Aorta (tissue), 5 donors: ENCODE results near the gene UBE2J1. TPM values are rescaled to one million over a fixed set of nuclear protein-coding genes. Genes with fewer than 3 reads are reported as not detected.
"Not testable (repeated sequence)": the region's sequence is repeated elsewhere in the genome, so short reads cannot be mapped to it uniquely, and the experiment has no call there.

Experiments
- ATAC-seq: fragments of 200-7000 bp; cut with Tn5 transposase; one replicate; pipeline ENCODE4 v1.9.1; 2022; ENCODE audit warnings: moderate library complexity; ENCODE audit not compliant: low FRiP score
- DNase-seq, 2 donors: peaks; one replicate each; pipeline ENCODE4 v3.0.0-alpha.2; 2020
- H3K27ac ChIP-seq, 2 donors: one replicate each; pipeline ENCODE4 v1.5.1; 2013; ENCODE audit warnings: low read length in 2 of 2, mild to moderate bottlenecking in 2 of 2, moderate library complexity in 2 of 2, control low read depth in 1 of 2, inconsistent platforms in 1 of 2, low read depth in 1 of 2
- H3K27me3 ChIP-seq, 2 donors: one replicate each; pipeline ENCODE4 v1.6.1; 2013; ENCODE audit warnings: control low read depth in 1 of 2, low read length in 1 of 2, mild to moderate bottlenecking in 1 of 2, moderate library complexity in 1 of 2; ENCODE audit not compliant: insufficient read depth in 2 of 2, control insufficient read depth in 1 of 2
- H3K36me3 ChIP-seq, 2 donors: one replicate each; pipeline ENCODE4 v1.6.1; 2013; ENCODE audit warnings: control low read depth in 1 of 2, low read length in 1 of 2, mild to moderate bottlenecking in 1 of 2; ENCODE audit not compliant: insufficient read depth in 2 of 2, control insufficient read depth in 1 of 2
- H3K4me1 ChIP-seq, 2 donors: one replicate each; pipeline ENCODE4 v1.6.1; 2013; ENCODE audit warnings: low read length in 2 of 2, control low read depth in 1 of 2, mild to moderate bottlenecking in 1 of 2, moderate library complexity in 1 of 2; ENCODE audit not compliant: insufficient read depth in 2 of 2, control insufficient read depth in 1 of 2
- H3K4me3 ChIP-seq, 2 donors: one replicate each; pipeline ENCODE4 v1.5.1; 2013; ENCODE audit warnings: low read length in 2 of 2, control low read depth in 1 of 2, mild to moderate bottlenecking in 1 of 2
- H3K9me3 ChIP-seq: one replicate; pipeline ENCODE4 v1.6.1; 2013; ENCODE audit warnings: mild to moderate bottlenecking, low read length; ENCODE audit not compliant: control insufficient read depth
- WGBS, 2 donors: extraction: QIAGEN DNeasy Blood & Tissue Kit; methylation state at CpG; one replicate each; pipeline ENCODE4 v1.1.7; 2013; 5-methylcytosine and 5-hydroxymethylcytosine counted together
- intact Hi-C, 2 donors: fragments of 100-400 bp; cut with DNase I; formaldehyde crosslinking; loops; one replicate each; pipeline versions ENCODE4 v1.14.2 to v1.15.0; 2022
- polyA plus RNA-seq, 2 donors: library from polyadenylated mRNA; stranded (reverse); fragments of 200-250 nt; gene quantifications; one replicate each; pipeline ENCODE4 v1.2.3, GENCODE V29; 2013
- total RNA-seq, 2 donors: library from RNA; stranded (reverse); fragmentation: NEBNext Ultra II Directional; extraction: Animal tissue kit (Norgen Biotek cat#: 25700); gene quantifications; one replicate each; pipeline ENCODE4 v1.2.1, GENCODE V29; 2021
- donor health status: healthy with polysubstance abuse.
- donor health status: Bipolar disorder and iron deficiency.
- donor health status: DM: no; HTN: no; CAD: no.
- donor health status: DM: no; HTN: no; CAD: no.
- donor health status: DM: yes; HTN: yes; CAD: no.

UBE2J1 gene
- total and polyA plus RNA-seq, 4 donors = 18.6 to 38.7 (median 31.9) TPM

DNA sequence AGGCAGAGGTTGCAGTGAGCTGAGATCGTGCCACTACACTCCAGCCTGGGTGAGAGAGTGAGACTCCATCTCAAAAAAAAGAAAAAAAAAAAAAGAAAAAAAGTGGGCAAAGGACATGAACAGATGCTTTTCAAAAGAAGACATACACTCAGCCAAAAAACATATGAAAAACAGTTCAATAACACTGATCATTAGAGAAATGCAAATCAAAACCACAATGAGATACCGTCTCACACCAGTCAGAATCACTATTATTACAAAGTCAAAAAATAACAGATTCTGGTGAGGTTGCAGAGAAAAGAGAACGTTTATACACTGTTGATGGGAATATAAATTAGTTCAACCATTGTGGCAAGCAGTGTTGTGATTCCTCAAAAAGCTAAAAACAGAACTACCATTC is 48.0 kb downstream of the UBE2J1 start:
- H3K27me3 ChIP-seq, DNase-seq, ATAC-seq, H3K9me3 ChIP-seq, H3K36me3 ChIP-seq, H3K4me1 ChIP-seq, H3K27ac ChIP-seq, H3K4me3 ChIP-seq, intact Hi-C loops: not testable (repeated sequence)
- 82 to 84% methylated on average over 3 of the region's 3 CpGs for WGBS, 2 donors

DNA sequence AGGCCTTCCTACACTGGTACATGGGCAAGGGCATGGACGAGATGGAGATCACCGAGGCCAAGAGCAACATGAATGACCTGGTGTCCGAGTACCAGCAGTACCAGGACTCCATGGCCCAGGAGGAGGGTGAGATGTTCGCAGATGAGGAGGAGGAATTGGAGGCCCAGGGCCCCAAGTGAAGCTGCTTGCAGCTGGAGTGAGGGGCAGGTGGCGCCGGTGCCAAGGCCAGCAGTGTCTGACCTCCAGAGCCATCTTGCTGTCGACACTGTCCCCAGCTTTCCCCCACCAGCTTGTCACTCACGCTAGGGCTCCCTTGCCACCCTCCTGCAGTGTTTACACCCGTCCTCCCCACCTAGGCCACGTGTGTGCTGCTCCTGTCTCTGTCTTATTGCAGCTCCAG is 49.6 kb downstream of the UBE2J1 start:
- DNase-seq (no peak), ATAC-seq (no peak)
- 90 to 93% methylated on average over 10 of the region's 10 CpGs for WGBS, 2 donors
- Histone ChIP-seq H3K4me3 (no peak overlapping the region), H3K9me3 (no peaks in the 10 kb centered on the region), H3K4me1 (no peaks in the 10 kb centered on the region), H3K27me3 (no peaks in the 10 kb centered on the region), H3K27ac (no peak overlapping the region), H3K36me3 (no peaks in the 10 kb centered on the region)
- intact Hi-C loops = no loop called here

DNA sequence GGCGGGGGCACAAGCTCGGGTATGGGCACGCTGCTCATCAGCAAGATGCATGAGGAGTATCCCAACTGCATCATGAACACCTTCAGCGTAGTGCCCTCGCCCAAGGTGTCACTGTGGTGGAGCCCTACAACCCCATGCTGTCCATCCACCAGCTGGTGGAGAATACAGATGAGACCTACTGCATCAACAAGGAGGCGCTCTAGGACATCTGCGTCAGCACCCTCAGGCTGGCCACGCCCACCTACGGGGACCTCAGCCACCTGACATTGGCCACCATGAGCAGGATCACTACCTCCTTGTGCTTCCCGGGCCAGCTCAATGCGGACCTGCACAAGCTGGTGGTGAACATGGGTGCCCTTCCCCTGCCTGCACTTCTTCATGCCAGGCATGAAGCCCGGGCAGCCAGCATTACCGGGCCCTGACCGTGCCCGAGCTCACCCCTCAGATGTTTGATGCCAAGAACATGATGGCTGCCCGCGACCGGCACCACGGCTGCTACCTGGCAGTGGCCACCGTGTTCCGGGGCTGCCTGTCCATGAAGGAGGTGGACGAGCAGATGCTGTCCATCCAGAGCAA is 50.2 kb downstream of the UBE2J1 start:
- H3K9me3 ChIP-seq = no peaks in the 10 kb centered on the region
- intact Hi-C loops = no loop called here
- H3K27me3 ChIP-seq = no peaks in the 10 kb centered on the region
- H3K36me3 ChIP-seq = no peaks in the 10 kb centered on the region
- no peak overlapping the region for H3K4me3 ChIP-seq
- DNase-seq (no peak), ATAC-seq (no peak)
- no peak overlapping the region for H3K27ac ChIP-seq
- H3K4me1 ChIP-seq = no peaks in the 10 kb centered on the region
- 90 to 91% methylated on average over 22 of the region's 22 CpGs for WGBS, 2 donors

DNA sequence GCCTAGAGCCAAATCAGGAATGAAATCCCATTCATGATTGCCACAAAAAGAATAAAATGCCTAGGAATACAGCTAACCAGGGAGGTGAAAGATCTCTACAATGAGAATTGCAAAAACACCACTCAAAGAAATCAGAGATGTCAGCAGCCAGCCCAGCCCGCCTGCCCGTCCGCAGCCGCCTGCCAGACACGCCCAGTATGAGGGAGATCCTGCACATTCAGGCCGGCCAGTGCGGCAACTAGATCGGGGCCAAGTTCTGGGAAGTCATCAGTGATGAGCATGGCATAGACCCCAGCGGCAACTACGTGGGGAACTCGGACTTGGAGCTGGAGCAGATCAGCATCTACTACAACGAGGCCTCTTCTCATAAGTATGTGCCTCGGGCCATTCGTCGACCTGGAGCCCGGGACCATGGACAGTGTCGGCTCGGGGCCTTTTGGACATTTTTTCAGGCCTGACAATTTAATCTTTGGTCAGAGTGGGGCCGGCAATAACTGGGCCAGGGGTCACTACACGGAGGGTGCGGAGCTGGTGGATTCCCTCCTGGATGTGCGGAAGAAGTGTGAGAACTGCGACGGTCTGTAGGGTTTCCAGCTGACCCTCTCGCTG is 50.8 kb downstream of the UBE2J1 start:
- H3K36me3 ChIP-seq = no peaks in the 10 kb centered on the region
- ATAC-seq (no peak), DNase-seq (no peak)
- no peaks in the 10 kb centered on the region for H3K4me1 ChIP-seq
- no peaks in the 10 kb centered on the region for H3K27me3 ChIP-seq
- 94% methylated on average over 25 of the region's 25 CpGs for WGBS, 2 donors
- intact Hi-C loops = no loop called here
- H3K27ac ChIP-seq = no peak overlapping the region
- H3K9me3 ChIP-seq = no peaks in the 10 kb centered on the region
- H3K4me3 ChIP-seq = no peak overlapping the region

DNA sequence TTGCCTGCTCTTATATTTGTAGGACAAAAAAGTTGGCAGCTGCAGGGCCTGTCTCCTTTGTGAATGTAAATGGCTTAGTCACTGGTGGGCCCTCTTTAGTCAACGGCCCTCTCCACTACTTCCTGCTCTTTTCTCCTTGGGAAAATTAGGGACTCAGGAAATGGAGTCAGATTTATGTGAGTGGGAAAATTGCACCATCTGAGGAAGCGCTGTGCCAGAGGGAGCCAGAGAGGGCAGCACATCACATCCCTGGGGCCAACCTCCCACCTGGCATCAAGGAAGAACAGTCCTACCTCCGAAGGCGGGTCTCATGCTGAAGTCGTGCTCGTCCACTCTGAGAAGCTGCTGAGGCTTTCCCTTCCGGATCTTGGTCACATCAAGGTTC is 53.1 kb downstream of the UBE2J1 start:
- no peak for ATAC-seq
- 86 to 88% methylated on average over 7 of the region's 7 CpGs for WGBS, 2 donors

DNA sequence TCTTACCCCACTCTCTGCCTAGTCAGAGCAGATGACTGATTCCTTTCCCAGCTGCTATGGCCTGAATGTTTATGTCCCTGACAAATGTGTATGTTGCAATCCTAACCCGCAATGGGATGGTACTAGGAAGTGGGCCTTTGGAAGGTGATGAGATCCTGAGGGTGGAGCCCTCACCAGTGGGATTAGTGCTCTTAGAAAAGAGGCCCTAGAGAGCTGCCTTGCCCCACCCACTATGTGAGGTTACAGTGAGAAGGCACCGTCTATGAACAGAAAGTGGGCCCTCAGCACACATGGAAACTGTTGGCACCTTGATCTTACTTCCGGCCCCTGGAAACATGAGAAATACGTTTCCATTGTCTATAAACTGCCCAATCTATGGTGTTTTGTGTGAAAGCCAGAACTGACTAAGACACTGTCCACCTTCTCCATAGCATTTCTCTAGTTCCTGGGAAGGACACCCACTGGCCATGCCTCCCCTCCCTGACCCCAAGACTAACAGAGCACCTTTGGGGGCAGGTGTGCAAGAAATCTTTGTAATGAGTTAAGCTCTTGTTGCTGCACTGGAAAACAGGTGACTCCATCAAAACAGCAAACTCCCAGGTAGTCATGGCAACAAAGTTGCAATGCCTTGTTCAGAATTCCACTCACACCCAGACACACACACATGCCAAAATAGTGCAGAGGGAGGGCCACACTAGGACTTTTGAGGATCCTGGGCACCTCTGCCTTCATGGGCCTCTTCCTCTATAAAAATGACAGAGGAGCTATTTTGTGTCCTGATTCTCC is 53.6 kb downstream of the UBE2J1 start:
- DNase-seq (no peak), ATAC-seq (no peak)
- Histone ChIP-seq H3K27ac (no peak overlapping the region), H3K36me3 (no peaks in the 10 kb centered on the region), H3K4me3 (no peak overlapping the region), H3K27me3 (no peaks in the 10 kb centered on the region), H3K4me1 (no peaks in the 10 kb centered on the region), H3K9me3 (no peaks in the 10 kb centered on the region)
- 93 to 95% methylated on average over 4 of the region's 4 CpGs for WGBS, 2 donors
- intact Hi-C loops = no loop called here

More for the DNA sequence above, 53.1 kb downstream of the UBE2J1 start:
- Histone ChIP-seq H3K27me3 (no peaks in the 10 kb centered on the region), H3K4me1 (no peaks in the 10 kb centered on the region), H3K9me3 (no peaks in the 10 kb centered on the region), H3K36me3 (no peaks in the 10 kb centered on the region), H3K4me3 (no peak overlapping the region), H3K27ac (no peak overlapping the region)
- DNase-seq = no peak
- intact Hi-C loops = no loop called here

DNA sequence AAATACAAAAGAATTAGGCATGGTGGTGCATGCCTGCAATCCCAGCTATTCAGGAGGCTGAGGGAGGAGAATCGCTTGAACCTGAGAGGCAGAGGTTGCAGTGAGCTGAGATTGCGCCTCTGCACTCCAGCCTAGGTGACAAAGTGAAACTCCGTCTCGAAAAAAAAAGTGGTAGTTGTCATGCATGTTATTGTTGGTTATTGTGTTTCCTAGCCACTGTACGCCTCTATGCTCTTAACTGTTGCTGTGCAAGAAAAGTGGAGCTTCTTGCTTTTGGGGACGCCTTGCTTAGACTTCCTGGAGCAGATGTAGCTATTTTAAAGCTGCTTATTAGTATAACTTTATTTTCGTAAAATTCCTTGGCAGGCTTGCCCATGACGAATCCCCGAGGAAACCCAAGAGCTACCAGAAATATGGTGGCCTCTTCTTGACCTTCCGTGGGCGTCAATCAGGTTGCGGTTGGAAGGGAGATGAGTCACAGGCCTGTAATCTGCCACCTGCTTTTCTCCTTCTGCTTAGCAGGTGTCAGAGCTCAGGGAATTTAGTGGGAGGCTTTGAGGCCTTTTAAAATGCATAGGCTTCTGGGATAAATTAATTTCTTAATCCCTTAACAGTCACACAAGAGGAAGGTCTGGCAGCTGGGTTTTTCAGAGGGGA is 54.7 kb downstream of the UBE2J1 start:
- DNase-seq (peak in 1 of 2 donors; percentile 82), ATAC-seq (peak; percentile 86)

DNA sequence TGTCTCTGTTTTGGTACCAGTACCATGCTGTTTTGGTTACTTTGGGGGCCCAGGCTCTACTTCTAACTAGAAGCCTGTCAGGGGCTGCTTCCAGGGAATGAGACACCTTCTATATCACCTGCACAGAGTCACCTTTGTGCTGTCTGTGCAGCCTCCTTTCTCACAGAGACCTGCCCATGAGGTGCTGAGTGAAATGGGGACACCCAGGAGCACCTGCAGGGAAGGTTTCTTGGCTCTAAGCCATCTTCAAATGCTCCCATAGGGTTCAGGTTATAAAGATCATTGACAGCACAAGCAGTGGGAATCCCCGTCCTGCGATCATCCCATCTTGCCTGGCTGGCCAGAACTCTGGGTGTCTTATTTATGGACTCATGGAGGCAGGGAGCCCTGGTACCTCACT is 56.5 kb downstream of the UBE2J1 start:
- Histone ChIP-seq H3K9me3 (no peaks in the 10 kb centered on the region), H3K4me1 (no peaks in the 10 kb centered on the region), H3K36me3 (no peaks in the 10 kb centered on the region), H3K27me3 (no peaks in the 10 kb centered on the region), H3K27ac (no peak overlapping the region), H3K4me3 (no peak overlapping the region)
- intact Hi-C loops = no loop called here
- WGBS, 2 donors = 94 to 100% methylated on average over 2 of the region's 2 CpGs
- ATAC-seq (no peak), DNase-seq (no peak)

More for the DNA sequence above, 54.7 kb downstream of the UBE2J1 start:
- H3K4me3 ChIP-seq = no peak overlapping the region
- no peaks in the 10 kb centered on the region for H3K4me1 ChIP-seq
- 19 to 20% methylated on average over 12 of the region's 12 CpGs for WGBS, 2 donors
- intact Hi-C loops = no loop called here
- H3K27me3 ChIP-seq = no peaks in the 10 kb centered on the region
- H3K27ac ChIP-seq = no peak overlapping the region
- H3K36me3 ChIP-seq = no peaks in the 10 kb centered on the region
- H3K9me3 ChIP-seq = no peaks in the 10 kb centered on the region
